Testis (tissue), 2 donors: ENCODE results near the gene ROBO1.

Experiments used
- CTCF ChIP-seq, 3 experiments: fragments of 450-650 bp in 2 of 3; fragments of 200-600 bp in 1 of 3; sonication (generic) in 1 of 3; IDR thresholded peaks; one replicate each; pipeline ENCODE4 v1.5.1; 2016 to 2019; ENCODE audit warnings: antibody characterized with exemption in 3 of 3, mild to moderate bottlenecking in 2 of 3, moderate library complexity in 1 of 3
- POLR2A ChIP-seq: fragments of 450-650 bp; IDR thresholded peaks from one replicate; pipeline ENCODE4 v1.6.1; 2017; ENCODE audit warnings: antibody characterized with exemption, mild to moderate bottlenecking, moderate library complexity

DNA sequence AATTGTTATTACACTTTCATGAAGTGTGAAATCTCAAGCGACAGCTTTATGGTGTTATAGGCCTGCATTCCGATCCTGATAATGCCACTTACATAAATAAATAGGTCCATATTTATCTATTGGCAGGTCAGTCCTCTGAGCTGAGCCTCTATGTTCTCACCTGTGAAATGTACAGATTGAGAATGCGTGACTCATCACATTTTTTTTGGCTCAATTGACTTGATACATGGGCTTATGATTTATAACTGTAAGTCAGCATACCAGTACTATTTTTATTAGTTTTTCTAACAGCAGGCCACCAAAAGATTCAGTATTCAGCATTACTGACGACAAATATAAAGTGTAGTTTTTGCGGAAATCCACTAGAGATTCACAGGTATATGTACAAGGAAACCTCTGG, 344.4 kb downstream of the ROBO1 start:
- no peak for TF ChIP-seq CTCF (IDR thresholded peaks at IDR 0.05)
- no peak for TF ChIP-seq POLR2A
